Right ventricle myocardium superior (tissue), 1 donor: ENCODE results near the gene INS. TPM values are rescaled to one million over a fixed set of nuclear protein-coding genes. Genes with fewer than 3 reads are reported as not detected.

ENCODE experiments used
- ATAC-seq: fragments of 200-7000 bp; cut with Tn5 transposase; one replicate; pipeline ENCODE4 v1.9.1; 2020; ENCODE audit warnings: mild to moderate bottlenecking; ENCODE audit not compliant: poor library complexity
- DNase-seq: peaks from one replicate; pipeline ENCODE4 v3.0.0-alpha.2; 2020
- intact Hi-C: fragments of 100-400 bp; cut with DNase I; formaldehyde crosslinking; loops from one replicate; pipeline ENCODE4 v1.11.2; 2022
- total RNA-seq: library from RNA; stranded (reverse); fragmentation: NEBNext Ultra II Directional; extraction: Animal tissue kit (Norgen Biotek cat#: 25700); gene quantifications from one replicate; pipeline ENCODE4 v1.2.1, GENCODE V29; 2021
- donor health status: DM: no; HTN: yes; CAD: no; lungs with severe emphysema.

The INS gene
- total RNA-seq, 1 donor from 2014 or later = not detected

- DNase-seq (peak; percentile 35), ATAC-seq (no peak)
- intact Hi-C loops = loop anchor here (10.0 kb wide), 1 partner anchor 255 kb away; no protein-coding TSS in a partner anchor
These were observed 21.2 kb downstream of the INS start for GRCh38 chr11:2139621-2140337.

- intact Hi-C loops = no loop called here
- ATAC-seq = no peak
- peak; percentile 37 for DNase-seq
These were observed 21.9 kb downstream of the INS start, which contains the start of gene IGF2 for GRCh38 chr11:2139123-2139521. Gene IGF2, minus strand, starts transcription at chr11:2139389. Its CDS starts 3,866 bp downstream, at chr11:2135523.

- intact Hi-C loops = no loop called here
- peak; percentile 37 for DNase-seq
- ATAC-seq = no peak
These were observed 22.4 kb downstream of the INS start for GRCh38 chr11:2138431-2139122.

- peak; percentile 25 for ATAC-seq
- intact Hi-C loops = no loop called here
- DNase-seq = peak; percentile 43
These were observed 23.0 kb downstream of the INS start for GRCh38 chr11:2138068-2138430.

- DNase-seq (peak; percentile 79), ATAC-seq (peak; percentile 82)
- intact Hi-C loops = no loop called here
These were observed 23.6 kb downstream of the INS start for GRCh38 chr11:2137202-2138067.

GRCh38 chr11:2136952-2137201 is 24.1 kb downstream of the INS start:
- intact Hi-C loops = no loop called here
- DNase-seq (no peak), ATAC-seq (no peak)

GRCh38 chr11:2136209-2136951 is 24.6 kb downstream of the INS start:
- intact Hi-C loops = no loop called here
- DNase-seq (peak; percentile 36), ATAC-seq (no peak)

GRCh38 chr11:2135648-2136201 is 25.3 kb downstream of the INS start:
- ATAC-seq (no peak), DNase-seq (peak; percentile 40)
- intact Hi-C loops = no loop called here

- DNase-seq (peak; percentile 28), ATAC-seq (no peak)
- intact Hi-C loops = no loop called here
These were observed 25.9 kb downstream of the INS start for GRCh38 chr11:2135018-2135569.

GRCh38 chr11:2134022-2135010 is 26.7 kb downstream of the INS start:
- intact Hi-C loops = no loop called here
- DNase-seq (peak; percentile 27), ATAC-seq (no peak)

- ATAC-seq = no peak
- peak; percentile 24 for DNase-seq
- intact Hi-C loops = no loop called here
These were observed 27.6 kb downstream of the INS start for GRCh38 chr11:2133241-2134021.

- DNase-seq (peak; percentile 27), ATAC-seq (no peak)
- intact Hi-C loops = no loop called here
These were observed 28.2 kb downstream of the INS start for GRCh38 chr11:2132874-2133240.

- DNase-seq = no peak
These were observed 28.8 kb downstream of the INS start for GRCh38 chr11:2132246-2132645.

GRCh38 chr11:2131371-2132236 is 29.4 kb downstream of the INS start:
- DNase-seq = peak; percentile 13
- ATAC-seq = no peak
- intact Hi-C loops = no loop called here

More at GRCh38 chr11:2132246-2132645, 28.8 kb downstream of the INS start:
- no peak for ATAC-seq
- intact Hi-C loops = no loop called here

GRCh38 chr11:2130881-2131352 is 30.1 kb downstream of the INS start:
- intact Hi-C loops = no loop called here
- DNase-seq = peak; percentile 9
- ATAC-seq = no peak
